KMS-11 (cell line): ENCODE data around the gene METAP1D.

Experiments
- H2AFZ ChIP-seq: fragments of 200-600 bp; sonication (generic); 2 replicates; pipeline ENCODE4 v1.6.1; 2016; ENCODE audit warnings: antibody characterized with exemption, mixed run types, low read depth
- H3K27ac ChIP-seq: fragments of 200-600 bp; sonication (generic); 2 replicates; pipeline ENCODE4 v1.6.1; 2016; ENCODE audit warnings: mild to moderate bottlenecking, mixed run types
- H3K27me3 ChIP-seq: fragments of 200-600 bp; sonication (generic); 2 replicates; pipeline ENCODE4 v1.6.1; 2017; ENCODE audit warnings: mild to moderate bottlenecking, low read depth, mixed run types, moderate library complexity; ENCODE audit not compliant: insufficient read depth
- H3K36me3 ChIP-seq: fragments of 200-600 bp; sonication (generic); 2 replicates; pipeline ENCODE4 v1.6.1; 2017; ENCODE audit warnings: mild to moderate bottlenecking, mixed run types; ENCODE audit not compliant: insufficient read depth
- H3K4me1 ChIP-seq: fragments of 200-600 bp; sonication (generic); 2 replicates; pipeline ENCODE4 v1.6.1; 2016; ENCODE audit warnings: mild to moderate bottlenecking, low read depth, mixed run types; ENCODE audit not compliant: poor library complexity, severe bottlenecking
- H3K4me2 ChIP-seq: fragments of 200-600 bp; sonication (generic); 2 replicates; pipeline ENCODE4 v1.7.0; 2016; ENCODE audit warnings: mild to moderate bottlenecking, mixed run types
- H3K4me3 ChIP-seq: fragments of 200-600 bp; sonication (generic); IDR thresholded peaks from 2 replicates; pipeline ENCODE4 v1.6.1; 2017; ENCODE audit warnings: low read depth, low read length, mixed read lengths; ENCODE audit not compliant: insufficient read depth
- H3K79me2 ChIP-seq: fragments of 200-600 bp; sonication (generic); 2 replicates; pipeline ENCODE4 v1.6.1; 2016; ENCODE audit warnings: low read depth, mixed run types; ENCODE audit not compliant: insufficient read depth
- H3K9ac ChIP-seq: fragments of 200-600 bp; sonication (generic); 2 replicates; pipeline ENCODE4 v1.6.1; 2016; ENCODE audit warnings: mild to moderate bottlenecking, mixed run types
- H4K20me1 ChIP-seq: fragments of 200-600 bp; sonication (generic); 2 replicates; pipeline ENCODE4 v1.6.1; 2016; ENCODE audit warnings: mild to moderate bottlenecking, mixed run types; ENCODE audit not compliant: insufficient read depth
- CTCF ChIP-seq: fragments of 200-600 bp; sonication (generic); conservative IDR thresholded peaks from 2 replicates; pipeline ENCODE4 v1.6.1; 2017; ENCODE audit warnings: low read depth, mild to moderate bottlenecking, antibody characterized with exemption, low read length, moderate library complexity, mixed read lengths

The METAP1D gene

GRCh38 chr2:172102391-172103359 lies 102.9 kb downstream of the METAP1D start, which contains the start of gene DLX2:
Gene DLX2 (minus strand): TSS chr2:172102900. CDS start chr2:172102538, 362 bp downstream.
- Histone ChIP-seq H3K79me2 (no peaks in the 10 kb centered on the region), H2AFZ (peak within 1 kb of the TSS; percentile 47; the same call in 1 of the 2 replicates), H3K4me3 (no peak within 1 kb of the TSS), H3K27me3 (peaks cover 55% of the 10 kb centered on the region), H3K4me1 (peaks cover 38% of the 10 kb centered on the region), H3K27ac (no peak within 1 kb of the TSS), H3K4me2 (peak within 1 kb of the TSS; percentile 74), H3K9ac (no peak within 1 kb of the TSS; the same call in 1 of the 2 replicates), H4K20me1 (no peaks in the 10 kb centered on the region), H3K36me3 (no peaks in the 10 kb centered on the region)
- no peak for TF ChIP-seq CTCF

DNA sequence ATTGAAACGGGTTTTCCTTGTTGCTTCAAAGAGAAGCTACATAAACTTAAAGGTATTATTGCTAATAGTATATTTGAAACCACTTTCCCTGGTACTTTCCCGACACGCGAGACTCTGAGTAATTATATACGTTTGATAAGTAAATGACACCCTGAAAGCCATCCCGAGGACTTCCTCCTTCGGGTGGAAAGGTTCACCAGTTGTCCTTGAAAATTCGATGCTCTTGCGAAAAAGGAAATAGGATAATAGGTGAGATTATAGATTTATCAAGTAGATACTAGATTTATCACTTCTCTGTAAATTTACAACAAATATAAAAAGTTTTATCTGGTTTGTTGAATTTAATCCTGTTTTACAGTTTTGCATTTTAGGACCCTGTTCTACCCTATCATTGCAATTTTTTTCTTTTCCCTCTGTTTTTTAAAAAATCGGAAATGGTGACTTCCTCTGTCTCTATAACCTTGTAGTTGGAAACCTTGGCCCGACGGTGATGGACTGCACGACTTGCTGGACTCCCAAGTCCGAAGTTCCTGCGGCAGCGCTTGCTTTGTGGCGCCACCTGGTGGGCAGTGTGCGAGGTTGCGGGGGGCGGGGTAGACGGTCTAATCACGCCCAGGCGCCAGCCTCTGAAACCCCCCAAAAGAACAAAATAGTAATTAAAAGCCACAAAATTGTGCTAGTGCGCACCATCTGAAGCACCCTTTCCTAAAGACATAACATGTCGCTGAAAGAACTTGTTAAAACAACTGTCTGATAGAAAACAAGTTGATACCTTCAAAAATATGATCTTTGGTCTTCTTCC lies 103.9 kb downstream of the METAP1D start:
- Histone ChIP-seq H3K27me3 (peaks cover 45% of the 10 kb centered on the region), H3K4me1 (peaks cover 28% of the 10 kb centered on the region), H2AFZ (peak overlapping the region; percentile 47; the same call in 1 of the 2 replicates), H3K36me3 (no peaks in the 10 kb centered on the region), H3K4me3 (no peak overlapping the region), H3K79me2 (no peaks in the 10 kb centered on the region), H3K9ac (no peak overlapping the region), H4K20me1 (no peaks in the 10 kb centered on the region), H3K4me2 (peak overlapping the region; percentile 74), H3K27ac (no peak overlapping the region)
- TF ChIP-seq CTCF: peak; percentile 99

- H4K20me1 ChIP-seq: no peaks in the 10 kb centered on the region
- no peaks in the 10 kb centered on the region for H3K79me2 ChIP-seq
- H3K27ac ChIP-seq: no peak overlapping the region
- H3K9ac ChIP-seq: no peak overlapping the region
- no peak for TF ChIP-seq CTCF
- peaks cover 19% of the 10 kb centered on the region for H3K4me1 ChIP-seq
- H2AFZ ChIP-seq: no peak overlapping the region
- H3K4me2 ChIP-seq: no peak overlapping the region
- peaks cover 26% of the 10 kb centered on the region for H3K27me3 ChIP-seq
- no peak overlapping the region for H3K4me3 ChIP-seq
- H3K36me3 ChIP-seq: no peaks in the 10 kb centered on the region
Measured at GRCh38 chr2:172105471-172106107, 105.8 kb downstream of the METAP1D start.
